ENCODE data around the gene ZNF558.

ZNF558 gene

GRCh38 chr19:8832132-8833021 is at the start of gene ZNF558, which contains the start of gene MBD3L1:
TSS of gene ZNF558 (minus strand) at chr19:8832304. CDS start at chr19:8822659, 9,645 bp downstream.
TSS of gene MBD3L1 (plus strand) at chr19:8832377. CDS start at chr19:8842679, 10,302 bp downstream.
- Mint-ChIP-seq H3K4me3 (peak within 1 kb of the TSS; percentile 90), H3K27me3 (ENCODE audit: low read depth, poor library complexity) (peaks cover 3% of the 10 kb centered on the region), H3K27ac (peak within 1 kb of the TSS; percentile 96), H3K36me3 (ENCODE audit: low read depth) (peaks cover 42% of the 10 kb centered on the region), H3K9me3 (peaks cover 76% of the 10 kb centered on the region), H3K4me1 (peaks cover 9% of the 10 kb centered on the region)
- TF ChIP-seq CTCF (IDR thresholded peaks at IDR 0.05), result no peak
- peak; percentile 98 for DNase-seq

- Mint-ChIP-seq H3K4me1 (no peaks in the 10 kb centered on the region), H3K36me3 (ENCODE audit: low read depth) (no peaks in the 10 kb centered on the region), H3K9me3 (peaks cover 34% of the 10 kb centered on the region), H3K27me3 (ENCODE audit: low read depth, poor library complexity) (no peaks in the 10 kb centered on the region), H3K27ac (no peak overlapping the region), H3K4me3 (no peak overlapping the region)
- TF ChIP-seq CTCF (IDR thresholded peaks at IDR 0.05), result no peak
- no peak for DNase-seq
Observed at GRCh38 chr19:8881512-8881911, 49.4 kb upstream of the ZNF558 start.

- TF ChIP-seq CTCF (IDR thresholded peaks at IDR 0.05), result no peak
- Mint-ChIP-seq H3K4me3 (no peak overlapping the region), H3K36me3 (ENCODE audit: low read depth) (no peaks in the 10 kb centered on the region), H3K9me3 (peaks cover 34% of the 10 kb centered on the region), H3K27ac (no peak overlapping the region), H3K27me3 (ENCODE audit: low read depth, poor library complexity) (no peaks in the 10 kb centered on the region), H3K4me1 (no peaks in the 10 kb centered on the region)
- no peak for DNase-seq
Observed at GRCh38 chr19:8880868-8881488, 48.9 kb upstream of the ZNF558 start.

- no peak overlapping the region for H3K4me3 Mint-ChIP-seq
- DNase-seq, result no peak
- H3K9me3 Mint-ChIP-seq, result peaks cover 52% of the 10 kb centered on the region
- H3K27me3 Mint-ChIP-seq (ENCODE audit: low read depth, poor library complexity), result no peaks in the 10 kb centered on the region
- no peak for TF ChIP-seq CTCF (IDR thresholded peaks at IDR 0.05)
- no peaks in the 10 kb centered on the region for H3K36me3 Mint-ChIP-seq (ENCODE audit: low read depth)
- H3K4me1 Mint-ChIP-seq, result no peaks in the 10 kb centered on the region
- H3K27ac Mint-ChIP-seq, result no peak overlapping the region
Observed at GRCh38 chr19:8877854-8878705, 46.0 kb upstream of the ZNF558 start.

GRCh38 chr19:8866344-8866743 is 34.2 kb upstream of the ZNF558 start:
- Mint-ChIP-seq H3K9me3 (peaks cover 32% of the 10 kb centered on the region), H3K4me1 (no peaks in the 10 kb centered on the region), H3K36me3 (ENCODE audit: low read depth) (no peaks in the 10 kb centered on the region), H3K27ac (no peak overlapping the region), H3K4me3 (no peak overlapping the region), H3K27me3 (ENCODE audit: low read depth, poor library complexity) (peaks cover 3% of the 10 kb centered on the region)
- no peak for TF ChIP-seq CTCF (IDR thresholded peaks at IDR 0.05)
- no peak for DNase-seq

Measured in nephron progenitor cell (in vitro differentiated cells).